ENCODE data around the gene WDFY2. TPM values are rescaled to one million over a fixed set of nuclear protein-coding genes. Genes with fewer than 3 reads are reported as not detected.
A peak's percentile ranks its signal among the peaks of the same experiment; 100 is the strongest.

WDFY2 gene
- total RNA-seq, 4 donors from 2014 or later: 5.2 to 11.5 (median 8.5) TPM

- Histone ChIP-seq H3K4me1 (peaks cover 0 to 15% (median 0%) of the 10 kb centered on the region in 3 donors), H3K4me3 (no peak overlapping the region), H3K27ac (no peak overlapping the region), H3K27me3 (no peaks in the 10 kb centered on the region), H3K9me3 (no peaks in the 10 kb centered on the region), H3K36me3 (no peaks in the 10 kb centered on the region)
- TF ChIP-seq CTCF (IDR thresholded peaks at IDR 0.05) (no peak), POLR2AphosphoS5 (IDR thresholded peaks at IDR 0.05) (no peak)
- ATAC-seq: no peak
- WGBS, 2 donors (ENCODE audit: low coverage in 1 of 2): 40 to 50% methylated on average over 1 to 3 of the region's 12 CpGs
These were observed 226.8 kb downstream of the WDFY2 start for GRCh38 chr13:51811046-51811445.

GRCh38 chr13:51811920-51812451, 227.7 kb downstream of the WDFY2 start:
- Histone ChIP-seq H3K4me3 (no peak overlapping the region), H3K36me3 (no peaks in the 10 kb centered on the region), H3K9me3 (no peaks in the 10 kb centered on the region), H3K4me1 (peaks cover 0 to 9% (median 0%) of the 10 kb centered on the region in 3 donors), H3K27ac (no peak overlapping the region), H3K27me3 (no peaks in the 10 kb centered on the region)
- WGBS, 2 donors (ENCODE audit: low coverage in 1 of 2): 20% methylated on average over 1 of the region's 4 CpGs; no CpG with 5 or more reads in 1 of the 2 donors
- ATAC-seq: peak; percentile 17
- TF ChIP-seq EP300 (IDR thresholded peaks at IDR 0.05) (no peak), POLR2AphosphoS5 (IDR thresholded peaks at IDR 0.05) (no peak), POLR2A (IDR thresholded peaks at IDR 0.05) (no peak), CTCF (IDR thresholded peaks at IDR 0.05) (no peak)

- H3K9me3 ChIP-seq: no peaks in the 10 kb centered on the region
- H3K27me3 ChIP-seq: no peaks in the 10 kb centered on the region
- H3K36me3 ChIP-seq: no peaks in the 10 kb centered on the region
- peaks cover 0 to 12% (median 0%) of the 10 kb centered on the region in 3 donors for H3K4me1 ChIP-seq
- H3K27ac ChIP-seq: no peak overlapping the region
- no peak for TF ChIP-seq POLR2A (IDR thresholded peaks at IDR 0.05)
- TF ChIP-seq POLR2AphosphoS5 (IDR thresholded peaks at IDR 0.05): no peak
- TF ChIP-seq EP300 (IDR thresholded peaks at IDR 0.05): no peak
- no peak for TF ChIP-seq CTCF (IDR thresholded peaks at IDR 0.05)
- 100% methylated on average over 2 of the region's 2 CpGs for WGBS, 2 donors (ENCODE audit: low coverage in 1 of 2)
- H3K4me3 ChIP-seq: no peak overlapping the region
- ATAC-seq: no peak
These were observed 229.8 kb downstream of the WDFY2 start for GRCh38 chr13:51814071-51814470.

GRCh38 chr13:51814825-51815650, 230.8 kb downstream of the WDFY2 start:
- H3K27ac ChIP-seq: no peak overlapping the region
- ATAC-seq: peak; percentile 71
- H3K4me3 ChIP-seq: peak overlapping the region; percentile 8 to 13
- TF ChIP-seq EP300 (IDR thresholded peaks at IDR 0.05): no peak
- no peak for TF ChIP-seq POLR2A (IDR thresholded peaks at IDR 0.05)
- TF ChIP-seq POLR2AphosphoS5 (IDR thresholded peaks at IDR 0.05): no peak
- TF ChIP-seq CTCF (IDR thresholded peaks at IDR 0.05): peak; percentile 71 to 88 (median 74)
- WGBS, 2 donors (ENCODE audit: low coverage in 1 of 2): 5 to 21% methylated on average over 8 to 10 of the region's 13 CpGs
- no peaks in the 10 kb centered on the region for H3K36me3 ChIP-seq
- peaks cover 0 to 17% (median 3%) of the 10 kb centered on the region in 3 donors for H3K4me1 ChIP-seq
- no peaks in the 10 kb centered on the region for H3K27me3 ChIP-seq
- no peaks in the 10 kb centered on the region for H3K9me3 ChIP-seq

GRCh38 chr13:51815848-51816247, 231.6 kb downstream of the WDFY2 start:
- Histone ChIP-seq H3K9me3 (no peaks in the 10 kb centered on the region), H3K4me1 (peaks cover 0 to 17% (median 3%) of the 10 kb centered on the region in 3 donors), H3K27ac (no peak overlapping the region), H3K36me3 (no peaks in the 10 kb centered on the region), H3K4me3 (no peak overlapping the region), H3K27me3 (no peaks in the 10 kb centered on the region)
- WGBS, 2 donors (ENCODE audit: low coverage in 1 of 2): 74% methylated on average over 10 of the region's 11 CpGs; no CpG with 5 or more reads in 1 of the 2 donors
- TF ChIP-seq POLR2AphosphoS5 (IDR thresholded peaks at IDR 0.05): no peak
- TF ChIP-seq POLR2A (IDR thresholded peaks at IDR 0.05): no peak
- no peak for TF ChIP-seq CTCF (IDR thresholded peaks at IDR 0.05)
- TF ChIP-seq EP300 (IDR thresholded peaks at IDR 0.05): no peak
- no peak for ATAC-seq
